OCI-LY1 (cell line): ENCODE measurements around the gene FAN1.
A peak's percentile ranks its signal among the peaks of the same experiment; 100 is the strongest.

Experiments used
- CTCF ChIP-seq: fragments of 200-600 bp; sonication (generic), shearing (Covaris generic); IDR thresholded peaks from 2 replicates; pipeline ENCODE4 v1.5.1; 2017; ENCODE audit warnings: mild to moderate bottlenecking, antibody characterized with exemption, low read length, moderate library complexity, mixed read lengths
- EZH2 ChIP-seq: fragments of 200-600 bp; sonication (generic), shearing (Covaris generic); IDR thresholded peaks from 2 replicates; pipeline ENCODE4 v1.8.0; 2017; ENCODE audit warnings: borderline replicate concordance, mixed run types, mild to moderate bottlenecking, antibody characterized with exemption, low read length, moderate library complexity, mixed read lengths

- peak; percentile 41 for TF ChIP-seq CTCF
- no peak for TF ChIP-seq EZH2
These were observed 86.3 kb downstream of the FAN1 start for GRCh38 chr15:30990036-30990435.
